ENCODE results near the gene WNK2.

WNK2 gene

GRCh38 chr9:93164085-93164484 lies 19.9 kb upstream of the WNK2 start:
- no peak for DNase-seq

GRCh38 chr9:93166699-93167098 lies 17.2 kb upstream of the WNK2 start:
- DNase-seq = no peak

GRCh38 chr9:93167185-93167584 lies 16.8 kb upstream of the WNK2 start:
- DNase-seq = no peak

- DNase-seq = no peak
These were observed 16.1 kb upstream of the WNK2 start for GRCh38 chr9:93167838-93168237.

GRCh38 chr9:93168581-93168980 lies 15.4 kb upstream of the WNK2 start:
- DNase-seq = no peak

GRCh38 chr9:93169444-93169843 lies 14.5 kb upstream of the WNK2 start:
- DNase-seq = no peak

GRCh38 chr9:93170571-93170970 lies 13.4 kb upstream of the WNK2 start:
- peak; percentile 66 for DNase-seq

GRCh38 chr9:93171261-93171990 lies 12.5 kb upstream of the WNK2 start:
- DNase-seq = no peak

GRCh38 chr9:93172666-93173364 lies 11.1 kb upstream of the WNK2 start:
- no peak for DNase-seq

- no peak for DNase-seq
These were observed 10.4 kb upstream of the WNK2 start for GRCh38 chr9:93173365-93174051.

- DNase-seq = no peak
These were observed 9.0 kb upstream of the WNK2 start for GRCh38 chr9:93174976-93175375.

- no peak for DNase-seq
These were observed 6.3 kb upstream of the WNK2 start for GRCh38 chr9:93177676-93178075.

- DNase-seq = no peak
These were observed 4.8 kb upstream of the WNK2 start for GRCh38 chr9:93178851-93179786.

GRCh38 chr9:93180938-93181337 lies 3.0 kb upstream of the WNK2 start:
- no peak for DNase-seq

- DNase-seq = no peak
These were observed 2.1 kb upstream of the WNK2 start for GRCh38 chr9:93181672-93182435.

- no peak for DNase-seq
These were observed 1.4 kb upstream of the WNK2 start for GRCh38 chr9:93182572-93182971.

GRCh38 chr9:93183131-93183662 lies 742 bp upstream of the WNK2 start:
- DNase-seq = no peak

GRCh38 chr9:93184432-93185265 lies 710 bp downstream of the WNK2 start:
- DNase-seq = no peak

- DNase-seq = no peak
These were observed 1.6 kb downstream of the WNK2 start for GRCh38 chr9:93185266-93186214.

All from activated CD4-positive, alpha-beta T cell treated with anti-CD3 and anti-CD28 coated beads, Interleukin-2, Interleukin-6, amounts not matched to agents 100 ng/mL and 50 ng/mL, durations not matched to agents 16 hours and 8 hours (primary cell).